K562 (cell line): ENCODE measurements around the gene LSR. TPM values are rescaled to one million over a fixed set of nuclear protein-coding genes. Genes with fewer than 3 reads are reported as not detected.

Experiments used
- BACH1 ChIP-seq: fragments of 200-800 bp; sonication (Bioruptor generic); IDR thresholded peaks from 2 replicates; pipeline ENCODE4 v1.6.1; 2016; ENCODE audit warnings: missing genetic modification characterization, missing compliant biosample characterization
- CREB5 ChIP-seq: fragments of 250-450 bp; sonication (Bioruptor Pico); IDR thresholded peaks from 2 replicates; pipeline ENCODE4 v1.5.0; 2020; ENCODE audit warnings: mild to moderate bottlenecking
- E2F8 ChIP-seq: fragments of 450-650 bp; IDR thresholded peaks from 2 replicates; pipeline ENCODE4 v1.7.1; 2018; ENCODE audit warnings: mild to moderate bottlenecking, low read depth; ENCODE audit not compliant: partially characterized antibody
- FOXO4 ChIP-seq: fragments of 450-650 bp; formaldehyde crosslinking; IDR thresholded peaks from 2 replicates; pipeline ENCODE4 v1.4.0; 2020; ENCODE audit warnings: mild to moderate bottlenecking, moderate library complexity
- JUN ChIP-seq, 2 experiments: sonication (generic) in 1 of 2; formaldehyde crosslinking in 1 of 2; IDR thresholded peaks; 2 replicates each; pipeline versions ENCODE4 v1.6.1 to v1.8.0; 2012 to 2022; ENCODE audit warnings: borderline replicate concordance in 2 of 2, mild to moderate bottlenecking in 2 of 2, improper control_type of control experiment in 1 of 2, low read depth in 1 of 2, low read length in 1 of 2, missing genetic modification reagents in 1 of 2
- KDM4B ChIP-seq, 2 experiments: fragments of 450-650 bp in 1 of 2; sonication (generic) in 1 of 2; IDR thresholded peaks; 2 replicates each; pipeline ENCODE4 v1.6.1; 2016 to 2017; ENCODE audit warnings: borderline replicate concordance in 2 of 2, antibody characterized with exemption in 1 of 2, low read depth in 1 of 2, mild to moderate bottlenecking in 1 of 2
- KLF1 ChIP-seq: fragments of 450-650 bp; IDR thresholded peaks from 2 replicates; pipeline ENCODE4 v1.6.1; 2016; ENCODE audit warnings: missing genetic modification characterization, missing compliant biosample characterization
- MAFK ChIP-seq: IDR thresholded peaks from 2 replicates; pipeline ENCODE4 v1.6.1; 2011; ENCODE audit warnings: low read length, improper control_type of control experiment
- MED1 ChIP-seq: sonication (generic); formaldehyde crosslinking; IDR thresholded peaks from 2 replicates; pipeline ENCODE4 v1.8.1; 2023; ENCODE audit warnings: missing genetic modification reagents, borderline replicate concordance
- RBM15 ChIP-seq: fragments of 200-400 bp; formaldehyde crosslinking; IDR thresholded peaks from 2 replicates; pipeline ENCODE4 v1.6.1; 2018; ENCODE audit warnings: mild to moderate bottlenecking, low read length, moderate library complexity; ENCODE audit not compliant: insufficient read depth
- SIX5 ChIP-seq, 2 experiments: IDR thresholded peaks; 2 replicates each; pipeline ENCODE4 v1.6.1; 2011; ENCODE audit warnings: low read length in 2 of 2, borderline replicate concordance in 1 of 2, low read depth in 1 of 2, mild to moderate bottlenecking in 1 of 2, moderate library complexity in 1 of 2; ENCODE audit not compliant: insufficient read depth in 1 of 2
- SMARCA4 ChIP-seq: fragments of 450-650 bp; IDR thresholded peaks from 2 replicates; pipeline ENCODE4 v1.6.1; 2016
- TBL1XR1 ChIP-seq, 2 experiments: IDR thresholded peaks; 2 replicates each; pipeline ENCODE4 v1.6.1; 2012; ENCODE audit warnings: improper control_type of control experiment in 2 of 2, low read length in 2 of 2, mild to moderate bottlenecking in 1 of 2
- ZBTB1 ChIP-seq: sonication (generic); formaldehyde crosslinking; IDR thresholded peaks from 2 replicates; pipeline ENCODE4 v1.8.1; 2023; ENCODE audit warnings: missing genetic modification reagents, low read depth, mild to moderate bottlenecking, borderline replicate concordance
- ZNF217 ChIP-seq: sonication (generic); formaldehyde crosslinking; IDR thresholded peaks from 2 replicates; pipeline ENCODE4 v1.8.0; 2022; ENCODE audit warnings: mild to moderate bottlenecking, missing genetic modification reagents
- ZNF316 ChIP-seq: fragments of 450-650 bp; IDR thresholded peaks from 2 replicates; pipeline ENCODE4 v1.6.1; 2016
- ZNF449 ChIP-seq: fragments of 250-450 bp; sonication (Bioruptor Pico); IDR thresholded peaks from 2 replicates; pipeline ENCODE4 v1.8.0; 2022; ENCODE audit warnings: moderate library complexity, mild to moderate bottlenecking, inconsistent platforms
- polyA plus RNA-seq, 8 experiments: library from polyadenylated mRNA; depleted of rRNA in 4 of 8; stranded (reverse) in 5 of 8; unstranded in 3 of 8; fragments of >200 nt; fragmentation: Nextera tagmentation in 2 of 8; fragmentation: Illumina TruSeq in 1 of 8; extraction: Ambion mirVana in 2 of 8; extraction: Trizol in 1 of 8; gene quantifications; 2 replicates each; pipeline versions ENCODE4 v1.2.1 to v1.2.3, GENCODE V29; 2011 to 2014; ENCODE audit warnings: inconsistent platforms in 1 of 8, missing spikeins in 1 of 8
- total RNA-seq, 7 experiments: library from RNA; depleted of rRNA in 6 of 7; stranded (reverse); fragments of >200 nt in 6 of 7; fragmentation: Illumina TruSeq in 2 of 7; extraction: Trizol in 2 of 7; gene quantifications; 2 replicates each; pipeline versions ENCODE4 v1.2.1 to v1.2.3, GENCODE V29; 2011 to 2021; ENCODE audit warnings: low replicate concordance in 1 of 7
- TF ChIP-seq, protein P1 (sequence below): fragments of 250-450 bp; sonication (Bioruptor Pico); IDR thresholded peaks from 2 replicates; pipeline ENCODE4 v1.4.0; 2020; ENCODE audit warnings: borderline replicate concordance

The LSR gene
- total and polyA plus RNA-seq, 9 of the 15 experiments (the other 6 are each of a cell fraction or from before 2014, with no cell fraction given) = 0.44 to 87.9 (median 28.0) TPM

DNA sequence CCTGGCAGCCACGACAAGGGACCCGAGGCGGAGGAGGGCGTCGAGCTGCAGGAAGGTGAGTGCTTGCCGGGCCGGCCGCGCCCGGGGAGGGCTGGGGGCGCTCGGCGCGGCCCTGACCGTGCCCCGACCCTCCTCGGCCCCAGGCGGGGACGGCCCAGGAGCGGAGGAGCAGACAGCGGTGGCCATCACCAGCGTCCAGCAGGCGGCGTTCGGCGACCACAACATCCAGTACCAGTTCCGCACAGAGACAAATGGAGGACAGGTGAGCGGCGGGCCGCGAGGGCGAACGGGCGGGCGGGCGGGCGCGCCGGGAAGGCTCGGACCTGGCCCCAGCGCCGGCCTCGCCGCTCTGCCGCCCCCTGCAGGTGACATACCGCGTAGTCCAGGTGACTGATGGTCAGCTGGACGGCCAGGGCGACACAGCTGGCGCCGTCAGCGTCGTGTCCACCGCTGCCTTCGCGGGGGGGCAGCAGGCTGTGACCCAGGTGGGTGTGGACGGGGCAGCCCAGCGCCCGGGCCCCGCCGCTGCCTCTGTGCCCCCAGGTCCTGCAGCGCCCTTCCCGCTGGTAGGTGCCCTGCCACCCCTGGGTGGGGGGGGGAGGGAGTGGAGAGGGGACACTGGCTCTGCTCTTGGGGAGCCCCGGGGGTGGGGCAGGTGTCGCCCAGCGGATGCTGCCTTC, 20.8 kb downstream of the LSR start (continued):
- no peak for TF ChIP-seq KLF1
- no peak for TF ChIP-seq CREB5 (CRISPR knock-in tag)
- no peak for TF ChIP-seq SIX5 (IDR thresholded peaks at IDR 0.05; ENCODE audit: borderline replicate concordance in 1 of 2, insufficient read depth in 1 of 2, low read depth in 1 of 2, low read length in 2 of 2)
- TF ChIP-seq FOXO4 (CRISPR knock-in tag) = no peak
- no peak for TF ChIP-seq MAFK
- no peak for TF ChIP-seq ZNF217 (CRISPR knock-in tag)
- TF ChIP-seq RBM15 = no peak
- peak in 1 of 2 experiments; percentile 68; a peak in 1 of 4 replicates for TF ChIP-seq KDM4B (IDR thresholded peaks at IDR 0.05; ENCODE audit: borderline replicate concordance in 2 of 2, low read depth in 1 of 2)
- TF ChIP-seq ZNF449 (CRISPR knock-in tag) = no peak
- TF ChIP-seq ZNF316 = no peak
- TF ChIP-seq E2F8 = no peak
- no peak for TF ChIP-seq SMARCA4
- no peak for TF ChIP-seq TBL1XR1 (IDR thresholded peaks at IDR 0.05; ENCODE audit: low read length in 2 of 2)
- TF ChIP-seq, protein P1, sequence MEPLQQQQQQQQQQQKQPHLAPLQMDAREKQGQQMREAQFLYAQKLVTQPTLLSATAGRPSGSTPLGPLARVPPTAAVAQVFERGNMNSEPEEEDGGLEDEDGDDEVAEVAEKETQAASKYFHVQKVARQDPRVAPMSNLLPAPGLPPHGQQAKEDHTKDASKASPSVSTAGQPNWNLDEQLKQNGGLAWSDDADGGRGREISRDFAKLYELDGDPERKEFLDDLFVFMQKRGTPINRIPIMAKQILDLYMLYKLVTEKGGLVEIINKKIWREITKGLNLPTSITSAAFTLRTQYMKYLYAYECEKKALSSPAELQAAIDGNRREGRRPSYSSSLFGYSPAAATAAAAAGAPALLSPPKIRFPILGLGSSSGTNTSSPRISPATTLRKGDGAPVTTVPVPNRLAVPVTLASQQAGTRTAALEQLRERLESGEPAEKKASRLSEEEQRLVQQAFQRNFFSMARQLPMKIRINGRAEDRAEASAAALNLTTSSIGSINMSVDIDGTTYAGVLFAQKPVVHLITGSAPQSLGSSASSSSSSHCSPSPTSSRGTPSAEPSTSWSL (CRISPR knock-in tag) = no peak
- no peak for TF ChIP-seq BACH1
- TF ChIP-seq MED1 (CRISPR knock-in tag) = no peak
- no peak for TF ChIP-seq ZBTB1
- TF ChIP-seq JUN (IDR thresholded peaks at IDR 0.05; ENCODE audit: borderline replicate concordance, low read depth, low read length) = no peak
- 0 out of 2 replicates have a peak, but pooled peaks have one; percentile 30 for TF ChIP-seq JUN (CRISPR knock-in tag; IDR thresholded peaks at IDR 0.05; ENCODE audit: borderline replicate concordance)
